ENCODE measurements around the gene TPM4.

The TPM4 gene

GRCh38 chr19:16037424-16038195 lies 38.7 kb upstream of the TPM4 start:
- H3K4me3 ChIP-seq (ENCODE audit: low read depth, low read length), result no peak overlapping the region
- no peak for TF ChIP-seq CTCF (conservative IDR thresholded peaks at IDR 0.05; ENCODE audit: low read depth, low read length)

GRCh38 chr19:16038196-16038695 lies 38.0 kb upstream of the TPM4 start:
- no peak for TF ChIP-seq CTCF (conservative IDR thresholded peaks at IDR 0.05; ENCODE audit: low read depth, low read length)
- H3K4me3 ChIP-seq (ENCODE audit: low read depth, low read length), result no peak overlapping the region
- DNase-seq (ENCODE audit: low read depth), result no peak

More at GRCh38 chr19:16037424-16038195, 38.7 kb upstream of the TPM4 start:
- DNase-seq (ENCODE audit: low read depth), result no peak

GRCh38 chr19:16039081-16039480 lies 37.2 kb upstream of the TPM4 start:
- H3K4me3 ChIP-seq (ENCODE audit: low read depth, low read length), result no peak overlapping the region
- TF ChIP-seq CTCF (conservative IDR thresholded peaks at IDR 0.05; ENCODE audit: low read depth, low read length), result no peak
- DNase-seq (ENCODE audit: low read depth), result no peak

- H3K4me3 ChIP-seq (ENCODE audit: low read depth, low read length), result no peak overlapping the region
- DNase-seq (ENCODE audit: low read depth), result no peak
- TF ChIP-seq CTCF (conservative IDR thresholded peaks at IDR 0.05; ENCODE audit: low read depth, low read length), result no peak
Measured at GRCh38 chr19:16039545-16039944, 36.8 kb upstream of the TPM4 start.

- no peak for TF ChIP-seq CTCF (conservative IDR thresholded peaks at IDR 0.05; ENCODE audit: low read depth, low read length)
- no peak overlapping the region for H3K4me3 ChIP-seq (ENCODE audit: low read depth, low read length)
- DNase-seq (ENCODE audit: low read depth), result peak; percentile 92
Measured at GRCh38 chr19:16040642-16041041, 35.7 kb upstream of the TPM4 start.

GRCh38 chr19:16041299-16041990 lies 34.9 kb upstream of the TPM4 start:
- TF ChIP-seq CTCF (conservative IDR thresholded peaks at IDR 0.05; ENCODE audit: low read depth, low read length), result peak; percentile 91
- peak; percentile 67 for DNase-seq (ENCODE audit: low read depth)
- H3K4me3 ChIP-seq (ENCODE audit: low read depth, low read length), result peak overlapping the region; percentile 33
